SU-DHL-6 (cell line): Measurements from ENCODE around the gene SLC12A8.
A peak's percentile ranks its signal among the peaks of the same experiment; 100 is the strongest.

Experiments
- H2AFZ ChIP-seq: fragments of 200-600 bp; sonication (generic); 2 replicates; pipeline ENCODE4 v1.6.1; 2014; ENCODE audit warnings: low read depth, mild to moderate bottlenecking, moderate library complexity, mixed read lengths, antibody characterized with exemption, low read length; ENCODE audit not compliant: severe bottlenecking
- H3F3A ChIP-seq: fragments of 200-600 bp; shearing (Covaris generic); 2 replicates; pipeline ENCODE4 v1.6.0; 2016; ENCODE audit warnings: antibody characterized with exemption, mild to moderate bottlenecking; ENCODE audit not compliant: insufficient read depth
- H3K27ac ChIP-seq: fragments of 200-600 bp; sonication (generic); 2 replicates; pipeline ENCODE4 v1.5.1; 2016; ENCODE audit warnings: low read depth, mild to moderate bottlenecking, low read length, moderate library complexity, mixed read lengths
- H3K27me3 ChIP-seq: fragments of 200-600 bp; sonication (generic), shearing (Covaris generic); 2 replicates; pipeline ENCODE4 v1.6.0; 2014; ENCODE audit warnings: mild to moderate bottlenecking, low read length
- H3K36me3 ChIP-seq: fragments of 200-600 bp; sonication (generic); 2 replicates; pipeline ENCODE4 v1.6.1; 2014; ENCODE audit warnings: mild to moderate bottlenecking, low read length, mixed read lengths
- H3K4me2 ChIP-seq: fragments of 300-600, 200-600 bp; shearing (Covaris generic), sonication (generic); 2 replicates; pipeline ENCODE4 v1.6.0; 2014; ENCODE audit warnings: low read length, low read depth, mild to moderate bottlenecking; ENCODE audit not compliant: poor library complexity, severe bottlenecking
- H3K4me3 ChIP-seq: fragments of 200-600 bp; sonication (generic); 2 replicates; pipeline ENCODE4 v1.5.1; 2014; ENCODE audit warnings: antibody characterized with exemption, low read length, mild to moderate bottlenecking, mixed read lengths; ENCODE audit not compliant: insufficient read depth, poor library complexity, severe bottlenecking
- H3K79me2 ChIP-seq: fragments of 200-600 bp; sonication (generic); 2 replicates; pipeline ENCODE4 v1.6.1; 2014; ENCODE audit warnings: mild to moderate bottlenecking, low read length, moderate library complexity; ENCODE audit not compliant: insufficient read depth
- H3K9ac ChIP-seq: fragments of 200-600 bp; sonication (generic); 2 replicates; pipeline ENCODE4 v1.7.0; 2014; ENCODE audit warnings: mild to moderate bottlenecking, low read length
- H3K9me2 ChIP-seq: fragments of 200-600 bp; sonication (generic); replicated peaks from 2 replicates; pipeline ENCODE4 v1.6.1; 2014; ENCODE audit warnings: low read length; ENCODE audit not compliant: insufficient read depth
- H3K9me3 ChIP-seq: fragments of 200-600 bp; sonication (generic); 2 replicates; pipeline ENCODE4 v1.6.1; 2014; ENCODE audit warnings: low read length, mixed read lengths; ENCODE audit not compliant: insufficient read depth
- H4K20me1 ChIP-seq: fragments of 200-600 bp; sonication (generic); 2 replicates; pipeline ENCODE4 v1.6.1; 2014; ENCODE audit warnings: low read depth, mild to moderate bottlenecking, antibody characterized with exemption, low read length, moderate library complexity, mixed read lengths
- EZH2phosphoT487 ChIP-seq: fragments of 200-600 bp; sonication (generic), shearing (Covaris generic); conservative IDR thresholded peaks from 2 replicates; pipeline ENCODE4 v1.6.1; 2018; ENCODE audit warnings: mild to moderate bottlenecking, antibody characterized with exemption, low read length, moderate library complexity, mixed read lengths
- TF ChIP-seq, protein P1 (sequence below): fragments of 200-600 bp; sonication (generic); IDR thresholded peaks from one replicate; pipeline ENCODE4 v1.5.1; 2017; ENCODE audit warnings: antibody characterized with exemption, mild to moderate bottlenecking, low read length, moderate library complexity; ENCODE audit not compliant: insufficient read depth, poor library complexity, severe bottlenecking

Gene SLC12A8

DNA sequence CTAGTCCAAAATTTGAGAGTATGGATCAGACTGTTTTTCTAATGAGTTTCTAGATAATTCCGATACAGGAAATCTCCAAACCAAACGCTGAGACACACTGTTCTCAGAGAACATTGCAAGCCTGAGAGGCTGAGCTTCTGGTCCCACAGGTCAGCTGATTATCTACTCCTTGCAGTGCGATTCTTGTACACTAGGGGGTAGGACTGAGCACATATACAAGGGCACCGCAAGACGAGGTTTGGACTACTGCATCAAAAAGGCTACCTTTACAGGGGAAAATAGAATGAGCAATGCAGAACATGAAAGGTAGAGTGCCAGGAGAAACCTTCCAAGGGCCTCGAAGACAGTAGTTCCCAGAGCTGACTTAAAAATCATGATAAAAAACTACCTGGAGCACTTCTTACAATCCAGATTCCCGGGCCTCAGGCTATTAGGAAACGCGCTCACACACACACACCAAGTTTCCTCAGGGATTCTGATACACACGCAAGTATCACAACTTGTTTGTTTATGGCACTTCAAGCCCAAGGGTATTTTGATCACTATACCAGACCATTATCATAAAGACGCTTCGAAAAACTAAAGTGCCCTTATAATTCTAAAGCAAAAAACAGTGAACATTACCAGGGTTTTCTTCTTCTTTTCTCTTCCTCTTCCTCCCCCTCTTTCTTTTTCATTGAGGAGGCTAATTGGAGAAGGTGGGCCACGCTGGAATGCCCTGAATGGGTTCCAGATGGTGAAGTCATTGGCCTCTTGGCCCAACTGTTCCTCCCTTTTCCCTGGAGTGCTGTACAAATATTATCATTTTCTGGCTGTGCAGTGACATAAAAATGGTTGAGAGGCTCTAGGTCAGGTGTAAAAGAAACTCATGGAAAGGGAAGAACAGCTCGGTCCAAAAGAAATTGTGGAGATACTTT is 61.8 kb downstream of the SLC12A8 start:
- H3K4me3 ChIP-seq = no peak overlapping the region
- no peak overlapping the region for H3K9ac ChIP-seq
- H3K79me2 ChIP-seq = no peaks in the 10 kb centered on the region
- no peaks in the 10 kb centered on the region for H3K27me3 ChIP-seq
- H3K36me3 ChIP-seq = no peaks in the 10 kb centered on the region
- H3K27ac ChIP-seq = no peak overlapping the region
- no peaks in the 10 kb centered on the region for H3K9me3 ChIP-seq
- H4K20me1 ChIP-seq = no peaks in the 10 kb centered on the region
- no peak for TF ChIP-seq EZH2phosphoT487
- TF ChIP-seq, protein P1, sequence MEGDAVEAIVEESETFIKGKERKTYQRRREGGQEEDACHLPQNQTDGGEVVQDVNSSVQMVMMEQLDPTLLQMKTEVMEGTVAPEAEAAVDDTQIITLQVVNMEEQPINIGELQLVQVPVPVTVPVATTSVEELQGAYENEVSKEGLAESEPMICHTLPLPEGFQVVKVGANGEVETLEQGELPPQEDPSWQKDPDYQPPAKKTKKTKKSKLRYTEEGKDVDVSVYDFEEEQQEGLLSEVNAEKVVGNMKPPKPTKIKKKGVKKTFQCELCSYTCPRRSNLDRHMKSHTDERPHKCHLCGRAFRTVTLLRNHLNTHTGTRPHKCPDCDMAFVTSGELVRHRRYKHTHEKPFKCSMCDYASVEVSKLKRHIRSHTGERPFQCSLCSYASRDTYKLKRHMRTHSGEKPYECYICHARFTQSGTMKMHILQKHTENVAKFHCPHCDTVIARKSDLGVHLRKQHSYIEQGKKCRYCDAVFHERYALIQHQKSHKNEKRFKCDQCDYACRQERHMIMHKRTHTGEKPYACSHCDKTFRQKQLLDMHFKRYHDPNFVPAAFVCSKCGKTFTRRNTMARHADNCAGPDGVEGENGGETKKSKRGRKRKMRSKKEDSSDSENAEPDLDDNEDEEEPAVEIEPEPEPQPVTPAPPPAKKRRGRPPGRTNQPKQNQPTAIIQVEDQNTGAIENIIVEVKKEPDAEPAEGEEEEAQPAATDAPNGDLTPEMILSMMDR = peak; percentile 46
- no peaks in the 10 kb centered on the region for H3K9me2 ChIP-seq
- H2AFZ ChIP-seq = no peak overlapping the region
- no peak overlapping the region for H3K4me2 ChIP-seq
- no peaks in the 10 kb centered on the region for H3F3A ChIP-seq

DNA sequence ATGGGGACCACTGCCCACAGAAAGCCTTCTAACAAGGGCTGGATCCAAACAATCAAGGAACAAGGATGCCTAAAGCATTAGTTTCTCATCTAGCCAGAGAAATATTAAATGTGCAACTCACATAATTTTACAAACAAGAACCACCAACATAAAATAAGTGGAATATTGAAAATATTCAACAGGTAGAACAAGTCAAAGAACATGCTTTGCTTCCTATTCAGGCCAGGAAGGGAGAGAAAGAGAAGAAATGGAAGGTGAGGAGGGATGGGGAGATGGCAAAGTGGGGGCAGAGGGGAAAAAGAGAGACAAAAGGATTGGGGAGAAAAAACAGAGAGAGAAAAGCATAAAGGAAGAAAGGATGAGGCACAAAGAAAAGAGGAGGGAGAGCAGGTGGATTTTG is 63.1 kb downstream of the SLC12A8 start:
- H3K4me2 ChIP-seq = no peak overlapping the region

DNA sequence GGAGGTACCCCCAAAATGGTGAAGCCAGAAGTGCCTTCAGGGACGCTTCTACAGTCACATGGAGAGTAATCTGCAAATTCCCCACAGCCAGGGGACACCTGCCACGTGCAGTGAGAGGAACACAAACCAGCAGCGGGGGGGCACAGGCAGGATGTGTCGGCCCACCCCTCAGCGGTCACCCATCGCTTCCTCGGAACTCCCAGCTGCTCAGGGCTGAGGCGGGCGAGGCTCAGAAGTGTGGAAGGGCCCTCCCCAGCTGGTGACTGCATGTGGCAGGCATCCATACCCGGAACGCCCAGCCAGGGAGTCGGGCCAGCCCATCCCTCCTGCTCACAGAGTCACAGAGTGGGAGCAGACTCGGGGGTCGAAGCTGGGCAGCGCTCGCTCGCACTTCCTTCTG is 63.7 kb downstream of the SLC12A8 start:
- H3K36me3 ChIP-seq = no peaks in the 10 kb centered on the region
- no peaks in the 10 kb centered on the region for H3K9me3 ChIP-seq
- no peak overlapping the region for H2AFZ ChIP-seq
- H3K9ac ChIP-seq = no peak overlapping the region
- no peaks in the 10 kb centered on the region for H3K9me2 ChIP-seq
- no peaks in the 10 kb centered on the region for H3K79me2 ChIP-seq
- no peaks in the 10 kb centered on the region for H3F3A ChIP-seq
- no peak overlapping the region for H3K4me2 ChIP-seq
- H3K4me3 ChIP-seq = no peak overlapping the region
- H3K27me3 ChIP-seq = no peaks in the 10 kb centered on the region
- no peak for TF ChIP-seq EZH2phosphoT487
- TF ChIP-seq, protein P1 = no peak
- H3K27ac ChIP-seq = no peak overlapping the region
- H4K20me1 ChIP-seq = no peaks in the 10 kb centered on the region

More for the DNA sequence above, 63.1 kb downstream of the SLC12A8 start:
- H3K79me2 ChIP-seq = no peaks in the 10 kb centered on the region
- H3K9me2 ChIP-seq = no peaks in the 10 kb centered on the region
- H3K27me3 ChIP-seq = no peaks in the 10 kb centered on the region
- H3K9ac ChIP-seq = no peak overlapping the region
- no peak overlapping the region for H3K27ac ChIP-seq
- no peaks in the 10 kb centered on the region for H3K9me3 ChIP-seq
- no peak overlapping the region for H3K4me3 ChIP-seq
- H3F3A ChIP-seq = no peaks in the 10 kb centered on the region
- TF ChIP-seq EZH2phosphoT487 = no peak
- TF ChIP-seq, protein P1 = no peak
- no peaks in the 10 kb centered on the region for H4K20me1 ChIP-seq
- H3K36me3 ChIP-seq = no peaks in the 10 kb centered on the region
- H2AFZ ChIP-seq = no peak overlapping the region
